Smooth muscle cell (in vitro differentiated cells): Measurements from ENCODE around the gene IKZF1. TPM values are rescaled to one million over a fixed set of nuclear protein-coding genes. Genes with fewer than 3 reads are reported as not detected.
A peak's percentile ranks its signal among the peaks of the same experiment; 100 is the strongest.

Experiments
- DNase-seq: peaks from one replicate; lab custom pipeline; 2025; ENCODE audit not compliant: unreplicated experiment; lab: John Stamatoyannopoulos, UW
- H2AFZ ChIP-seq: fragments of 200-600 bp; sonication (generic); 2 replicates; pipeline ENCODE4 v1.6.0; 2016; ENCODE audit warnings: antibody characterized with exemption, low read depth, mild to moderate bottlenecking
- H3F3A ChIP-seq: fragments of 200-600 bp; sonication (generic); 2 replicates; pipeline ENCODE4 v1.6.0; 2017; ENCODE audit warnings: antibody characterized with exemption, low read depth
- H3K27ac ChIP-seq: fragments of 200-600 bp; sonication (generic); 2 replicates; pipeline ENCODE4 v1.5.1; 2016; ENCODE audit warnings: low read depth, mild to moderate bottlenecking
- H3K27me3 ChIP-seq: fragments of 200-600 bp; sonication (generic); 2 replicates; pipeline ENCODE4 v1.6.1; 2016; ENCODE audit warnings: low read depth, mild to moderate bottlenecking
- H3K36me3 ChIP-seq: fragments of 200-600 bp; sonication (generic); 2 replicates; pipeline ENCODE4 v1.5.1; 2016; ENCODE audit warnings: low read depth
- H3K4me1 ChIP-seq: fragments of 200-600 bp; sonication (generic); 2 replicates; pipeline ENCODE4 v1.5.1; 2016; ENCODE audit warnings: low read depth
- H3K4me2 ChIP-seq: fragments of 200-600 bp; sonication (generic); 2 replicates; pipeline ENCODE4 v1.6.0; 2016; ENCODE audit warnings: mild to moderate bottlenecking
- H3K4me3 ChIP-seq: fragments of 200-600 bp; sonication (generic); 2 replicates; pipeline ENCODE4 v1.5.1; 2016; ENCODE audit warnings: mild to moderate bottlenecking
- H3K79me2 ChIP-seq: fragments of 200-600 bp; sonication (generic); 2 replicates; pipeline ENCODE4 v1.6.0; 2016; ENCODE audit warnings: low read depth, mild to moderate bottlenecking
- H3K9ac ChIP-seq: fragments of 200-600 bp; sonication (generic); 2 replicates; pipeline ENCODE4 v1.6.0; 2016; ENCODE audit warnings: low read depth
- H3K9me3 ChIP-seq: fragments of 200-600 bp; sonication (generic); replicated peaks from 2 replicates; pipeline ENCODE4 v1.5.1; 2016; ENCODE audit warnings: low read depth
- H4K20me1 ChIP-seq: fragments of 200-600 bp; sonication (generic); 2 replicates; pipeline ENCODE4 v1.6.0; 2016; ENCODE audit warnings: low read depth
- WGBS: methylation state at CpG from one replicate; pipeline ENCODE4 v1.1.7; 2016; ENCODE audit warnings: low lambda C conversion rate; 5-methylcytosine and 5-hydroxymethylcytosine counted together
- polyA plus RNA-seq: library from polyadenylated mRNA; unstranded; fragments of >200 nt; fragmentation: Nextera tagmentation; extraction: Ambion mirVana; gene quantifications from 2 replicates; pipeline ENCODE4 v1.2.1, GENCODE V29; 2016
- total RNA-seq: library from RNA; depleted of rRNA; stranded (reverse); fragments of >200 nt; gene quantifications from 2 replicates; pipeline ENCODE4 v1.2.3, GENCODE V29; 2014
- TF ChIP-seq, protein P1 (sequence below): fragments of 200-600 bp; sonication (generic); IDR thresholded peaks from 2 replicates; pipeline ENCODE4 v1.5.1; 2017; ENCODE audit warnings: borderline replicate concordance, mild to moderate bottlenecking, antibody characterized with exemption; ENCODE audit not compliant: insufficient read depth, poor library complexity, severe bottlenecking

The IKZF1 gene
- total and polyA plus RNA-seq, 2 experiments from 2014 or later = not detected

DNA sequence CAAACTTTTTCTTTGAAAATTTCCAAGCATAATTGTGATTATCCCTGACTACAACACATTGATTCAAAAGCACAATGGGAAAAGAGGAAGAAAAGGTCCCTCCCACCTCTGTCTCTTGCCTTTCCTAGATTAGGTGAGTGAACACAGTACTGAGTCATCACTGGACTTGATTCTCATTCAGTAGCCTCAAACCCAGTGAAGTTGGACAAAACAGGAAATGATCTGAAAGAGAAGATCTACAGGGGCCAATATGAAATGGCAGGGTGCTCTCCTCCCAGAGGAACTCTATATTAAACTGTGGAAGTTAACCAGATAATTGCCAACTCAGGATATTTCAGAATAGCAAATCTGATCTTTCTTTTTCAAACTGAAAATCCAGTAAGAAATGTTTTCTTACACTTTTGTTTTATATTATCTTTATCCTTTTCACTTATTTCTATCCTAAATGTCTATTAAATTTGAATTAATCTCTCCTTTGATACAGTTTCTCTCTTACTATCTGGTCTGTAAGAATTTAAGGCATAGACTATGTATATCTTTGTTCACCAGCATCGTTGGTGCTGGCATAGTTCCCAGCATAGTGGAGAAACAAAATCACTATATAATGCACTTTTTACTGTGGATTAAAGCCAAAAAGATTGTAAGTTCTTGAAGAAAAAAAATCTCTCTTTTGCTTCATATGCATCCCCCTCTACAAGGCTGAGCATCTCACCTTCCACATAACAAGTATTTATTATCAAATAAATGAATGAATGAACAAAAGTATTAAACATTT, 41.4 kb upstream of the IKZF1 start:
- no peaks in the 10 kb centered on the region for H3K79me2 ChIP-seq
- no peak overlapping the region for H3K4me3 ChIP-seq
- no peaks in the 10 kb centered on the region for H3K9me3 ChIP-seq
- H3K36me3 ChIP-seq = no peaks in the 10 kb centered on the region
- no peak for DNase-seq
- WGBS = 69% methylated on average over 1 of the region's 1 CpG
- H3K27me3 ChIP-seq = no peaks in the 10 kb centered on the region
- H3K27ac ChIP-seq = no peak overlapping the region
- H3F3A ChIP-seq = no peaks in the 10 kb centered on the region
- no peak overlapping the region for H2AFZ ChIP-seq
- H3K4me1 ChIP-seq = no peaks in the 10 kb centered on the region
- TF ChIP-seq, protein P1, sequence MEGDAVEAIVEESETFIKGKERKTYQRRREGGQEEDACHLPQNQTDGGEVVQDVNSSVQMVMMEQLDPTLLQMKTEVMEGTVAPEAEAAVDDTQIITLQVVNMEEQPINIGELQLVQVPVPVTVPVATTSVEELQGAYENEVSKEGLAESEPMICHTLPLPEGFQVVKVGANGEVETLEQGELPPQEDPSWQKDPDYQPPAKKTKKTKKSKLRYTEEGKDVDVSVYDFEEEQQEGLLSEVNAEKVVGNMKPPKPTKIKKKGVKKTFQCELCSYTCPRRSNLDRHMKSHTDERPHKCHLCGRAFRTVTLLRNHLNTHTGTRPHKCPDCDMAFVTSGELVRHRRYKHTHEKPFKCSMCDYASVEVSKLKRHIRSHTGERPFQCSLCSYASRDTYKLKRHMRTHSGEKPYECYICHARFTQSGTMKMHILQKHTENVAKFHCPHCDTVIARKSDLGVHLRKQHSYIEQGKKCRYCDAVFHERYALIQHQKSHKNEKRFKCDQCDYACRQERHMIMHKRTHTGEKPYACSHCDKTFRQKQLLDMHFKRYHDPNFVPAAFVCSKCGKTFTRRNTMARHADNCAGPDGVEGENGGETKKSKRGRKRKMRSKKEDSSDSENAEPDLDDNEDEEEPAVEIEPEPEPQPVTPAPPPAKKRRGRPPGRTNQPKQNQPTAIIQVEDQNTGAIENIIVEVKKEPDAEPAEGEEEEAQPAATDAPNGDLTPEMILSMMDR = no peak
- H4K20me1 ChIP-seq = no peaks in the 10 kb centered on the region
- H3K9ac ChIP-seq = no peak overlapping the region
- no peak overlapping the region for H3K4me2 ChIP-seq

DNA sequence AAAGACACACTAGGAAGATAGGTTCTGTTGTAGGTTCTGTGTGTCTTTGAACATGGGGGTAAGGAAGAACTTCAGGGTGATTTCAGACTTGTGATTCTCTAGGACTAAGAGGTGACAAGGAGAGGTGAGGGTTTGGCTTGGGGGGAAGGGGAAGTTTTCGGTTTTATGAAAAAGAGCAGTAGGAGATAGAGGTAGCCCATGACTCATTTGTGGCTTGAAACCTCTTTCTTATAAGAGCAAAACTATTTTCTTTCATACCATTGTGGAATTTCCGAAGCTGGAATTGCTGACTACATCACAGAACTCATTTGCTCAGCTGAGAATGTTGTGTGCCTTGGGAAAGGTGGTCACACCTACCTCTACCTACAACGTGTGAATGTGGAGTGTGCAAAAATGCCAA, 39.6 kb upstream of the IKZF1 start:
- Histone ChIP-seq H3K27me3 (peaks cover 4% of the 10 kb centered on the region), H3K4me1 (no peaks in the 10 kb centered on the region), H3K27ac (no peak overlapping the region), H3K9me3 (no peaks in the 10 kb centered on the region), H3K4me2 (peak overlapping the region; percentile 15), H3K36me3 (no peaks in the 10 kb centered on the region), H2AFZ (no peak overlapping the region), H3K9ac (no peak overlapping the region), H3K4me3 (no peak overlapping the region), H3F3A (no peaks in the 10 kb centered on the region), H4K20me1 (no peaks in the 10 kb centered on the region), H3K79me2 (no peaks in the 10 kb centered on the region)
- 47% methylated on average over 3 of the region's 3 CpGs for WGBS
- TF ChIP-seq, protein P1 = no peak
- DNase-seq = no peak

DNA sequence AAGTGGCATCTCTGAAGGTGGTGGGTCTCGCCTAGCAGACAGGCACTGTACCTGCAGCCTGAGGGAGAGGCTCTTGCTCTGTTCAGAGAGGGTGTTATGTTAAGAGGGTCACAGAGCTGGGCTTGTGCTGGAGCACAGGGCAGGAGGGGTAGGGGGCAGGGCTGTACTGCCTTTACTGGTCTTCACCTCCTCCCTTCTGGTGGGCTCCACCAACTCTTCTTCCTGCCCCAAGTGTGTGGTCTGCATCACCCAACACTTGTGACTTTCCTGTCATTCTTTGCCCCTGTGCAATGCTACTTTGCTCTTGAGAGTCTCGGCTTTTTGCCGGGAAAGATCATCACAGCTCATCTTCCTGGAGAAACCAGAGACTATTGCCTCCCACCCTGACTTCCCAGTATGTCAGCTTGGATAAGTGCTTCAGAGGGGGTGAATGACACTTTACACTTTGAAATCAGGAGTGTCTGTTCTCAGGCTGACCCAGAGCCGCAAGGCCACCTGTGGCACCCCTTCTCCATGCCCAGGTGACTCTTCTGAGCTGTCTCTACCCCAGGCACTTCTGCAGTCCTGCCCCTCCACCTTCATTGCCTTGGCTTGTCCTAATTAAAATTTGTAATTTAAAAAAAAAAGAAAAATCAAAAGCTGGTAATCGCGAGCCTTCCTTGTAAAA, 38.4 kb upstream of the IKZF1 start:
- Histone ChIP-seq H3K4me2 (no peak overlapping the region), H3K4me1 (no peaks in the 10 kb centered on the region), H3K9me3 (no peaks in the 10 kb centered on the region), H3K79me2 (no peaks in the 10 kb centered on the region), H3K9ac (no peak overlapping the region), H2AFZ (no peak overlapping the region), H4K20me1 (no peaks in the 10 kb centered on the region), H3F3A (no peaks in the 10 kb centered on the region), H3K27me3 (peaks cover 4% of the 10 kb centered on the region), H3K27ac (no peak overlapping the region), H3K36me3 (no peaks in the 10 kb centered on the region), H3K4me3 (no peak overlapping the region)
- DNase-seq = no peak
- WGBS = 86% methylated on average over 6 of the region's 6 CpGs
- TF ChIP-seq, protein P1 = no peak
